Measurements from ENCODE around the gene TBC1D10B. TPM values are rescaled to one million over a fixed set of nuclear protein-coding genes. Genes with fewer than 3 reads are reported as not detected.

The TBC1D10B gene
- total and polyA plus RNA-seq, 2 donors (not counting 1 experiment from before 2014, with no cell fraction given), result 23.5 to 58.0 TPM

DNA sequence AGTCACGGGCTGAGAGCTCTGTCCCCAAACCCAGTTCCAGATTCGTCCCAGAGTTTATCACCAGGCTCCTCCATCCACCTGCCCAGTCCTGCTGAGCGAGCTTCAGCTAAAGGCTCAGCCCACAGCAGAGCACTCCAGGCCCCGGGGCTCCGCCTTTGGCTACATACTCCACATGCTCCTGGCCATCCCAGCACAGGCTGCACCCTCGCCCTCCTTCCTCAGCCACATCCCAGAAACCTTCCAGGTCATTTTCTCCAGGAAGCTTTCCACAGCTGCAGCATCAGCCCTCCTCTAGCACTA, 10.5 kb downstream of the TBC1D10B start:
- WGBS (ENCODE audit: insufficient coverage), result 100% methylated on average over 5 of the region's 6 CpGs
- CTCF ChIA-PET, result interaction anchor here (0.6 kb wide), 1 partner anchor 527 kb away, joined by 6 read pairs; no protein-coding TSS in a partner anchor
- Histone ChIP-seq H4K20me1 (ENCODE audit: control insufficient read depth, insufficient read depth, low read length, poor library complexity, severe bottlenecking) (peaks cover 5% of the 10 kb centered on the region), H3K36me3 (replicated peaks in 1 of 2; ENCODE audit: control extremely low read depth in 1 of 2, control insufficient read depth in 1 of 2, extremely low read depth in 1 of 2, insufficient read depth in 2 of 2, low read length in 1 of 2) (peaks cover 0 to 48% of the 10 kb centered on the region in 2 experiments), H3K4me1 (ENCODE audit: control insufficient read depth in 2 of 2, insufficient read depth in 2 of 2, low read length in 2 of 2) (peaks cover 8 to 13% of the 10 kb centered on the region in 2 donors), H3K9me3 (ENCODE audit: control extremely low read depth in 1 of 3, control insufficient read depth in 2 of 3, insufficient read depth in 1 of 3, low read length in 2 of 3) (no peaks in the 10 kb centered on the region), H3K27ac (ENCODE audit: low read length in 2 of 2) (no peak overlapping the region), H3K4me3 (ENCODE audit: control extremely low read depth in 1 of 5, extremely low read depth in 1 of 5, insufficient read depth in 1 of 5, low read depth in 2 of 5, low read length in 4 of 5) (no peak overlapping the region), H3K27me3 (replicated peaks in 1 of 4; ENCODE audit: control extremely low read depth in 1 of 4, control insufficient read depth in 3 of 4, insufficient read depth in 4 of 4, low read length in 3 of 4) (no peaks in the 10 kb centered on the region), H3K9ac (ENCODE audit: low read length) (no peak overlapping the region), H3K4me2 (replicated peaks; ENCODE audit: low read depth, low read length, poor library complexity, severe bottlenecking) (no peak overlapping the region), H3K79me2 (ENCODE audit: control insufficient read depth, insufficient read depth, low read length) (peaks cover 42% of the 10 kb centered on the region), H2AFZ (ENCODE audit: insufficient read depth, low read depth, low read length, poor library complexity, severe bottlenecking) (no peak overlapping the region)
- H3K4me3 Mint-ChIP-seq, result no peak overlapping the region
- no peak for ATAC-seq (ENCODE audit: low read depth)
- H3K4me1 Mint-ChIP-seq, result peaks cover 12% of the 10 kb centered on the region
- H3K9me3 Mint-ChIP-seq (ENCODE audit: insufficient read depth), result no peaks in the 10 kb centered on the region
- intact Hi-C loops (cut with micrococcal nuclease), result no loop called here
- H3K27me3 Mint-ChIP-seq, result no peaks in the 10 kb centered on the region
- TF ChIP-seq EZH2 (IDR thresholded peaks at IDR 0.05; ENCODE audit: borderline replicate concordance, insufficient read depth, low read depth, low read length, poor library complexity, severe bottlenecking), result no peak
- TF ChIP-seq, protein P1, sequence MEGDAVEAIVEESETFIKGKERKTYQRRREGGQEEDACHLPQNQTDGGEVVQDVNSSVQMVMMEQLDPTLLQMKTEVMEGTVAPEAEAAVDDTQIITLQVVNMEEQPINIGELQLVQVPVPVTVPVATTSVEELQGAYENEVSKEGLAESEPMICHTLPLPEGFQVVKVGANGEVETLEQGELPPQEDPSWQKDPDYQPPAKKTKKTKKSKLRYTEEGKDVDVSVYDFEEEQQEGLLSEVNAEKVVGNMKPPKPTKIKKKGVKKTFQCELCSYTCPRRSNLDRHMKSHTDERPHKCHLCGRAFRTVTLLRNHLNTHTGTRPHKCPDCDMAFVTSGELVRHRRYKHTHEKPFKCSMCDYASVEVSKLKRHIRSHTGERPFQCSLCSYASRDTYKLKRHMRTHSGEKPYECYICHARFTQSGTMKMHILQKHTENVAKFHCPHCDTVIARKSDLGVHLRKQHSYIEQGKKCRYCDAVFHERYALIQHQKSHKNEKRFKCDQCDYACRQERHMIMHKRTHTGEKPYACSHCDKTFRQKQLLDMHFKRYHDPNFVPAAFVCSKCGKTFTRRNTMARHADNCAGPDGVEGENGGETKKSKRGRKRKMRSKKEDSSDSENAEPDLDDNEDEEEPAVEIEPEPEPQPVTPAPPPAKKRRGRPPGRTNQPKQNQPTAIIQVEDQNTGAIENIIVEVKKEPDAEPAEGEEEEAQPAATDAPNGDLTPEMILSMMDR (IDR thresholded peaks at IDR 0.05), result no peak
- no peak overlapping the region for H3K27ac Mint-ChIP-seq
- POLR2A ChIA-PET, result no interaction called here
- DNase-seq, result peak; percentile 3

DNA sequence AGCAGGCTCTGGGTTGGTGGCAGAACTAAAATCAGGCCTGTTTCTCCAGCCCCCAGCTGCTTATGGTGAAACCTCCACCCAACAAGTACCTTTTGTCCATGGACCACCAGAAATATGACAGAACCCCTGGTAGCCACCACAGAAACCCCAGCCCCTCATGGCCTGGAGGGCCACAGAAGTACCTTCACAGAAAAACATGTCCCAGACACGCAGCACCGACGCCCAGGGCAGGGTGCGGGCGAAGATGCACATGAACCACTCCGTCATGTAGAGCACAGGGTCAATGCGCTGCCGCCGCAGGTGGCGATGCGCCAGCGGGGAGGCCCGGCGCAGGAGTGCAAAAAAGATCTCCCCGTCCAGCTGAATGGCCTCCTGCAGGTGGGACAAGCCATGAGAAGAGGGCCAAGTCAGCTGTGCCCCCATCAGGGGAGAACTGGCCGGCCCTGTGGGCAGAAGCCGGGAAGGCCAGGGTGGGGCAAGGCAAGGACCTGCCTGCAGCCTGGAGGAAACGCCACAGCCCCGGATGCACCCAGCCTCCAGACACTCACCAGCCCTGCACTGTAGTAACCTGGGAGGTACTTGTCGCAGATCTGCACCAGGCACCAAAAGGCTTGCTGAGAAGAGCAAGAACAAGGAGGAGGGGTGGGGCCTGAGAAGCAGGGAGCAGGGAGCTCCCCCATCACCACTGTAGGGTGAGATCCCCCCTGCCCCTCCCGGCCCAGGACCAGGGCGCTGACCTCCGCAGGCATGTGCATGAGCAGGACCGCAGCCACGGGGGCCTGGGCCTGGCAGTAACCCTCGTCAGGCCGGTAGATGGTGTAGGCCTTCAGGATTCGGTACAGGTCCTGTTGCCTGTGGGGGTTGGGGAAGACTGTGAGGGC, 11.1 kb downstream of the TBC1D10B start:
- no peak overlapping the region for H3K9ac ChIP-seq (ENCODE audit: low read length)
- peaks cover 4% of the 10 kb centered on the region for H4K20me1 ChIP-seq (ENCODE audit: control insufficient read depth, insufficient read depth, low read length, poor library complexity, severe bottlenecking)
- CTCF ChIA-PET, result interaction anchor here (0.6 kb wide), 2 partner anchors 10 to 526 kb away, joined by 4 to 6 read pairs; no protein-coding TSS in a partner anchor
- H3K4me1 Mint-ChIP-seq, result peaks cover 16% of the 10 kb centered on the region
- H3K4me3 Mint-ChIP-seq, result no peak overlapping the region
- no peak overlapping the region for H2AFZ ChIP-seq (ENCODE audit: insufficient read depth, low read depth, low read length, poor library complexity, severe bottlenecking)
- peaks cover 12 to 18% of the 10 kb centered on the region in 2 donors for H3K4me1 ChIP-seq (ENCODE audit: control insufficient read depth in 2 of 2, insufficient read depth in 2 of 2, low read length in 2 of 2)
- H3K4me3 ChIP-seq (ENCODE audit: control extremely low read depth in 1 of 5, extremely low read depth in 1 of 5, insufficient read depth in 1 of 5, low read depth in 2 of 5, low read length in 4 of 5), result no peak overlapping the region
- ATAC-seq (ENCODE audit: low read depth), result no peak
- H3K4me2 ChIP-seq (replicated peaks; ENCODE audit: low read depth, low read length, poor library complexity, severe bottlenecking), result no peak overlapping the region
- H3K79me2 ChIP-seq (ENCODE audit: control insufficient read depth, insufficient read depth, low read length), result peaks cover 42% of the 10 kb centered on the region
- H3K27me3 Mint-ChIP-seq, result no peaks in the 10 kb centered on the region
- no peaks in the 10 kb centered on the region for H3K27me3 ChIP-seq (replicated peaks in 1 of 4; ENCODE audit: control extremely low read depth in 1 of 4, control insufficient read depth in 3 of 4, insufficient read depth in 4 of 4, low read length in 3 of 4)
- H3K9me3 Mint-ChIP-seq (ENCODE audit: insufficient read depth), result no peaks in the 10 kb centered on the region
- H3K27ac Mint-ChIP-seq, result no peak overlapping the region
- TF ChIP-seq, protein P1 (IDR thresholded peaks at IDR 0.05), result no peak
- TF ChIP-seq EZH2 (IDR thresholded peaks at IDR 0.05; ENCODE audit: borderline replicate concordance, insufficient read depth, low read depth, low read length, poor library complexity, severe bottlenecking), result no peak
- H3K36me3 ChIP-seq (replicated peaks in 1 of 2; ENCODE audit: control extremely low read depth in 1 of 2, control insufficient read depth in 1 of 2, extremely low read depth in 1 of 2, insufficient read depth in 2 of 2, low read length in 1 of 2), result peaks cover 0 to 43% of the 10 kb centered on the region in 2 experiments
- WGBS (ENCODE audit: insufficient coverage), result 97% methylated on average over 26 of the region's 28 CpGs
- DNase-seq, result peak; percentile 6
- intact Hi-C loops (cut with micrococcal nuclease), result no loop called here
- H3K9me3 ChIP-seq (ENCODE audit: control extremely low read depth in 1 of 3, control insufficient read depth in 2 of 3, insufficient read depth in 1 of 3, low read length in 2 of 3), result no peaks in the 10 kb centered on the region
- no peak overlapping the region for H3K27ac ChIP-seq (ENCODE audit: low read length in 2 of 2)
- POLR2A ChIA-PET, result no interaction called here
